GM18858 (cell line): ENCODE results near the gene RAB3B.

ENCODE experiments used
- ATAC-seq: cut with Tn5 transposase; IDR thresholded peaks from one replicate; pipeline ENCODE4 v1.9.1; 2021; ENCODE audit not compliant: unreplicated experiment

RAB3B gene

DNA sequence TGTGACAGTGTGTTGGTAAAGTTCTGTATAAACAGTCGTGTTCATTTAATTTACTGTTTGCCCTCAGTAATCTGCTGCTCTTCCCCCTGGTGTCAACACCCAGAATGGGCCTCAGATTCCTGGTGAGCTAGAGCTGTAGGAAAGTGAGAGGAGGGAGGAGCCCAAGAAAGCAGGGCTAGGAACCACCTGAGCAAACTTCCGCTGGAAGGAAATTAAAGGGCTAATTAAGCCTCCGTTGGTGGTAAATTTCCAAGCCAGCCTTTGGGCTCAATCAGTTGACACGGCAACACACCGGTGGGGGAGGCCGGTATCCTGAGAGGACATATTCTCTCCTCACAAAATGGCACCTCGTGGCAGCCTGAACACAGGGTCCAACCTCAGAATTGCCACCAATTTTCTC, 32.9 kb downstream of the RAB3B start:
- ATAC-seq = no peak

DNA sequence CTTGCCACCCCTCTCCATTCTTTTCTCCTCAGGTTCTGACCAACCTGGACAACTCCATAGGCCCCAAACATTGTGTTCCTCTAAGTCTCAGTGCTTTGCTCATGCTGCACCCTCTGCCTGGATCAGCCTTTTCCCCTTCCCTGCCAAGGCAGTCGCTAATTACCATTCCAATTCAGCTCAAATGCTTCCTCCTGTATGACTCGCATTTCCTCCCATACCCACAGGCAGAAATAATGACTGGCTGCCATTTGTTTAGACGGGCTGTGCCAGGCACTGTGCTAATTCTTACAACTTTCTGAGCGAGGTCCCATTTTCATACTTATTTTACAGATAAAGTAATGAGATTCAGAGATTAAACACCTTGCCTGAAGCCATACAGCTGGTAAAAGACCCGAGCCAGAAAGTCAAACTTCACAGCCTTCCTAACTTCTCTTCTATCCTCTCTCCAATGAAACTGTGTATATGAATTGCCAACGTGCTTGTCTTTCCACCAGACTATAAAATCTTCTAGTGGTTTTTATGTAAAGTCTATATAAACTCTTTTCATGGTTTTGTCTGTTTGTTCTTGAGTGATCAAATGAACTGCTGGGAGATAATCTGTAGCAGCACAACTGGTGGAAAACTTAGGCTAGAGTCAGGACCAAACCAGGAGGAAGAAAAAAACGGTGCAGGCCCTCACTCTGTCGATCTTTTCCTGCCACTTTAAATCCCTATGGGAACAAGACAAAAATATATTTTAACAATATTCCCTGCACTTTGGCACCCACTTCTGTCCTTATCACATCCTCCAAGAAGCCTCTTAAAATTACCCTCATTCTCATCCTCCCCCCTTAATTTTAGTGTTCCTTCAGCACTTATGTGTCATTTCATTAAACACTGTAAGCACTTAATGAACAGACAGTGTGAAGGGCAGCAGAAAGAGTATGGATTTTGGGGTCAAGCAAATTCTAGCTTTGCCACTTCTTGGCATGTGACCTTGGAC, 33.7 kb downstream of the RAB3B start:
- no peak for ATAC-seq

DNA sequence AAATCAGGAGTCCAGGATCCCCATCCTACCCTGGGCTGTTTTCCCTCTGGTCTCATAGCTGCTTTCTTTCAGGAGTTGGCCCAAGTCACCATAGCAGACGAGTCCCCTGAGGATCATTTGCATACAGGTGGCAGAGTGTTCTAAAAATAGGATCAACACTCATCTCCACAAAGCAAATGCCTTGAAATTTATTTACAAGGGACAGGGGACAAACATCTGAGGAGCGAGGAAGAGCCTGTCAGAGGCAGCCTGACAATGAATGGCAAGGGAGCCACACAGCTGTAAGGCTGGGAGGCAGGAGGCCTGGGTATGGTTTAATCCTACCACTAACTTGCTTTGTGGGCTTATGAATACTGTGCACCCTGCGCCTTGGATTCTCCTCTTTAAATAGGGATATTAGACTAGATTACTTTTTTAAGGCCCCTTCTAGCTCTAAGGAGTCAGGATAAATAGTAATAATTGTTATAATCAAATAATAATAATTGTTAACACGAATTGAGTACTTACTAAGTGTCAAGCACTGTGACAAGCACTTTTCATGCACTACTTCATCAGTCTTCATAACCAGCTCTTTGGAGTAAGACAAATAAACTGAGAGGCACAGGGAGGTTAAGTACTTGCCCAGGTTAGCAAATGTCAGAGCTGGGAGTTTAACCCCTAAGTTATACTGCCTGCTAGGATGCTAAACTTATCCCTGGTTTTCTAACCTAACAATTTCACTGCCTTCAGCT, 34.5 kb downstream of the RAB3B start:
- ATAC-seq = no peak

DNA sequence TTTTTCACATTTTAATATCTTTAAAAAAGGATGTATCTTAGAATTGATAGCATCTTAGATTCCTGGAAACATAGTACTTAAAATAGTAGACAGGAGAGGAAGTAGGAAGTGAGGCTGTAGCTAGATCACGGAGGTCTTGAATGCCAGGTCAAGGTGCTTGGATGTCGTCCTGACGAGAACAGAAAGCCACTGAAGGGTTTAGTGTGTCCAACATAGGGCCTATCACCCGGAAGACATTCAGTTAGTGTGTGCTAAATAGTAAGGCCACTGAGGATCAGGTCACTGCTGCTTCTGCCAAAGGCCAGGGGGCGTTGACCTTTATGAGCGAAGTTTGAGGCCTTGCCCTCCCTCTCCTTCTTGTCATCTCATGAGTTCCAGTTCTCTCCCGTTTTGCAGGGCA, 35.7 kb downstream of the RAB3B start:
- ATAC-seq = no peak

DNA sequence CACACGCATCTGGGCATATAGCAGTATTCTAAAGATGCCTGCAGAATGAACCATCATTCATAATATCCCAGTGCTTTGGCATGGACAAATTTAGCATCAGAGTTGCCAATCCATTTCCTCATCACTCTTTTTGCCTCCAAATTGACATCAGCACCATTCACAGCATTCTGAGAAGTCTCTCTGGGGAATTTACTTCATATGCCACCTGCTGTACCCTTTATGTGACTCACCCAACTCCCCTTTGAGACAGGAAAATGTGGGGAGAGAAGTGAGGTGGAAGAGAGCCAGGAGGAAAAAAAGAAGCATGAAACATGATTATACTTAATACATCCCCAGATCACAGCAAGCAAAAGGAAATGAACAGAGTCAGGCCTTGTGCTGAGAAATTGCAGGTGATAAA, 37.4 kb downstream of the RAB3B start:
- no peak for ATAC-seq

- no peak for ATAC-seq
Measured at GRCh38 chr1:51952638-51953037, 37.9 kb downstream of the RAB3B start.

- ATAC-seq = no peak
Measured at GRCh38 chr1:51950701-51951100, 39.8 kb downstream of the RAB3B start.

GRCh38 chr1:51949014-51949702, 41.3 kb downstream of the RAB3B start:
- ATAC-seq = no peak

GRCh38 chr1:51948491-51948915, 42.0 kb downstream of the RAB3B start:
- no peak for ATAC-seq

DNA sequence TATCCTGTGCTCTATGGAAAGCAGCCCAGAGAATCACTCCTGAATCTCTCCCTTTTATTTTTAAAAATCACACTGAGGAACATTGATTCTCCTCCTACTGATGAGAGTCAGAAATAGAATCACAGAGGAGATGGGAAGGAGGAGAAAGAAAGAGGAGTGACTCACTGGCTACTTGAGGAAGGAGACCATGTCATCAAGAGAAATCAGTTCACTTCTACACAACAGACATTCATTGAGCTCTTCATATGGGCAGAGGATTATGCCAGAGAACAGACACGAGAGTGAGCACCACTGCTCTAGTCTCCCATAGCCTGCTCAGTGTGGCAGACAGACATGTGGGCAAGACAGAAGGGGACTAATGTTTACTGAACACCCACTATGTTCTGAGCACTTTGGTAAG, 44.2 kb downstream of the RAB3B start:
- no peak for ATAC-seq

DNA sequence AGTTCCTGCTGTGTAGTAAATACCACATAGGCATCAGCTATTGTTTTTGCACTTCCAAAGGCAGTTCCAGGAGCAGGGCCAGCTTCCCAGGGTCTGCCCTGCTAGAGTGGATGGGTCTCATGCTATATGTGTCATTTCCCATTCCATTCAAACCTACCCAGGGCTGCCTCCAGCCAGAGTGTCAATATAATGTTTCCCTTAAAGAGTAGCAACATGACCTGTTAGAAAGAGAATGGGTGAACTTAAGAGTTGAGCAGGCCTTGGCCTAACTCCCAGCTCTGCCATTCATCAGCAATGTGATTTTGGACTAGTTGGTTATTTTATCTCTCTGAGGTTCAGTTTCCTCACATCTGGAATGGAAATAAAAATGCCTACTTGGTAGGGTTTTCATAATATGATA, 44.9 kb downstream of the RAB3B start:
- ATAC-seq = no peak

DNA sequence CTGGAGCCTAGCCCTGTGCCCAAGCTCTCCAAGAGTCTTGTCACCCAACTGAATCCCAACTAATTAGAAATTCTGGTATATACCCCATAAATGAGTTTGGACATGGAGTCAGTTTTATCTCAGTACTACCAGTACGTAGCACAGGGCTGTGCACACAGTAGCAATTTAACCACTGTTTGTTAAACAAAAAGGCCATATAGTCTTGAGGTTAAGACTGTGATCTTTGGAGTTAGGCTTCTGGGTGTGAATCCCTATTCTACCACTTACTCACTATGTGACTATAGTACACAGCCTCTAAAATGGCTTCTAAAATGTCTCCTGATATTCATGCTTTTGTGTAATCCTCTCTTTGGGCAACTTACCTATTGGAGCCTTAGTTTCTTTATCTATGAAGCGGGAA, 48.2 kb downstream of the RAB3B start:
- ATAC-seq = no peak

- ATAC-seq = no peak
Measured at GRCh38 chr1:51941528-51941927, 49.0 kb downstream of the RAB3B start.

DNA sequence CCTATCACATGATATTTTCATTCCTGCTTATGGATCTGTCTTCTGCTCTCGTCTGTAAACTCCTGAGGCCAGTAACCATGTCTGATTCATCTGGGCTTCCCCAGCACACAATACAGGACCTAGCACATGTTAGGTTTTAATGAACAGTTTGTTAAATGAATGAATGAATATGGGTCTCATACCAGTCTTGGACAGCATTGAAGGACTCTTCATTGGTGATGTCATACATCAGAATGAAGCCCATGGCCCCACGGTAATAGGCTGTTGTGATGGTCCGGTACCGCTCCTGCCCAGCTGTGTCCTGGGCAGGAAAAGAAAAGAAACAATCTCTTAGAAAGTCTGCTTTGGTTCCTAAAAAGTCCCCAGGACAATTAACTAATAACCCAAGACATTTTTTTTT, 53.4 kb downstream of the RAB3B start:
- no peak for ATAC-seq

- ATAC-seq = no peak
Measured at GRCh38 chr1:51936531-51936930, 54.0 kb downstream of the RAB3B start.

GRCh38 chr1:51933344-51933743, 57.2 kb downstream of the RAB3B start:
- ATAC-seq = no peak

- ATAC-seq = no peak
Measured at GRCh38 chr1:51930329-51930728, 60.2 kb downstream of the RAB3B start.

GRCh38 chr1:51928896-51929295, 61.6 kb downstream of the RAB3B start:
- no peak for ATAC-seq

DNA sequence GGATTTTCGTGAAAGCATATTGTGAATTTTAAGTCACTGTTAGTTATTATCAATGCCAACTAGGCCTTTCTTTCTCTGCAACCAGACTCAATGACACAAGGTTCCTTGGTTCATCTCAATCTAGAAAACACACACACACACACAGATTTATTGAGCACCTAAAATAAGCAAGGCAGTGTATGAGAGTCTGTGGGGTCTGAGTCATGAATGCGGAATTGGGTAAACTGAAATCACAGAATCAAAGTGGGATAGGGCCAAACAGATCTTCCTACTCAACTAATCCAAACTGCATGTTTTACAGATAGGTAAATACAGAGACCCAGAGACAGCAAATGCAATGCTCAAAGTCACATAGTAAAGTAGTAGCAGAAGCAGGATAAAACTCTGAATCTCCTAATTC, 63.5 kb downstream of the RAB3B start:
- no peak for ATAC-seq

DNA sequence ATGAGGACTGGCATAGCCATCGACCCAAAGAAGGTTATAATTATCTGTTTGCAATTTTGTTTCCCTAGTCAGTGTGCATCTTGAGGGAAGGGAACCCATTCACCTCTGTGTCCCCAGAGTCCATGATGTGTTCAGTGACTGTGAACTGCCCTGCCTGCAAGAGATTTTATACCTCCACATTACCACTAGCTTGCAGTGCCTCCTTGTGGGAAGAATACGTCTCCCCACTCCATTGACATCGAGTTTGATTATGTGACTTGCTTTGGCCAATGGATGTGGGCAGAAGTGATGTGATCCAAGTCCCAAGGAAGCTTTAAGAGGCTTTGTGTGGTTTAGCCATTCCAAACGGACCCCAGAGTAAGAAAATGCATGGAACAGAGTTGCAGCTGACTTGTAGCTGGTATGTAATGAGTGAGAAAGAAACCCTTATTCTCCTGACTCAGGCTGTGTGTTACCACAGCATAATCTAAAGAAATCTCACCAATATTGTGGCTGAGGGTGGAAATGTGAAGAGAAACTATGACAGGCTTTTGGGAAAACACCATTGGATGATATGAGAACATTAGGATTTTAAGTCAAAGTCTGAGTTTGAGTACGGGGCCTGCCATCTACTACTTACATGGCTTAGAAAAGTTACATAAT, 64.2 kb downstream of the RAB3B start:
- no peak for ATAC-seq

- no peak for ATAC-seq
Measured at GRCh38 chr1:51924455-51924854, 66.0 kb downstream of the RAB3B start.
